Tibial nerve (tissue), 4 donors: ENCODE data around the gene SAA1. TPM values are rescaled to one million over a fixed set of nuclear protein-coding genes. Genes with fewer than 3 reads are reported as not detected.

ENCODE experiments used
- DNase-seq, 2 donors: peaks; one replicate each; pipeline ENCODE4 v3.0.0-alpha.2; 2019; ENCODE audit warnings: low spot score in 2 of 2
- H3K27ac ChIP-seq, 4 donors: fragments of 200-600 bp; sonication (generic) in 3 of 4; one replicate each; pipeline ENCODE4 v1.5.1; 2017 to 2019; ENCODE audit warnings: mild to moderate bottlenecking in 1 of 4
- H3K27me3 ChIP-seq, 2 donors: fragments of 200-600 bp; sonication (generic) in 1 of 2; one replicate each; pipeline versions ENCODE4 v1.5.1 to v1.6.0; 2017 to 2019
- H3K36me3 ChIP-seq, 3 donors: fragments of 200-600 bp; sonication (generic); one replicate each; pipeline ENCODE4 v1.5.1; 2018 to 2019
- H3K4me1 ChIP-seq, 4 donors: fragments of 200-600 bp; sonication (generic) in 3 of 4; one replicate each; pipeline ENCODE4 v1.5.1; 2017 to 2019
- H3K4me3 ChIP-seq, 4 donors: fragments of 200-600 bp; sonication (generic) in 3 of 4; one replicate each; pipeline ENCODE4 v1.5.1; 2017 to 2019; ENCODE audit warnings: mild to moderate bottlenecking in 1 of 4, moderate library complexity in 1 of 4
- H3K9me3 ChIP-seq, 4 donors: fragments of 200-600 bp; sonication (generic) in 3 of 4; one replicate each; pipeline ENCODE4 v1.5.1; 2017 to 2019
- CTCF ChIP-seq, 5 experiments: fragments of 200-600 bp in 3 of 5; fragments of 450-650 bp in 2 of 5; sonication (generic) in 3 of 5; IDR thresholded peaks; one replicate each; pipeline ENCODE4 v1.5.1; 2016 to 2019; ENCODE audit warnings: antibody characterized with exemption in 5 of 5, mild to moderate bottlenecking in 3 of 5, moderate library complexity in 2 of 5
- EP300 ChIP-seq, 2 donors: sonication (generic); formaldehyde crosslinking; IDR thresholded peaks; one replicate each; pipeline ENCODE4 v1.6.1; 2017; ENCODE audit warnings: antibody characterized with exemption in 2 of 2, mild to moderate bottlenecking in 1 of 2
- POLR2A ChIP-seq, 2 donors: fragments of 450-650 bp; IDR thresholded peaks; one replicate each; pipeline ENCODE4 v1.6.1; 2017; ENCODE audit warnings: antibody characterized with exemption in 2 of 2, mild to moderate bottlenecking in 2 of 2, moderate library complexity in 2 of 2
- WGBS, 2 donors: methylation state at CpG; one replicate each; pipeline ENCODE4 v1.1.5; 2018; 5-methylcytosine and 5-hydroxymethylcytosine counted together
- total RNA-seq, 4 donors: library from RNA; depleted of rRNA; stranded (reverse); fragments of >200 nt; gene quantifications; one replicate each; pipeline ENCODE4 v1.1.0, GENCODE V29; 2016

SAA1 gene
- total RNA-seq, 4 donors from 2014 or later, result 7.8 to 58.8 (median 16.6) TPM

DNA sequence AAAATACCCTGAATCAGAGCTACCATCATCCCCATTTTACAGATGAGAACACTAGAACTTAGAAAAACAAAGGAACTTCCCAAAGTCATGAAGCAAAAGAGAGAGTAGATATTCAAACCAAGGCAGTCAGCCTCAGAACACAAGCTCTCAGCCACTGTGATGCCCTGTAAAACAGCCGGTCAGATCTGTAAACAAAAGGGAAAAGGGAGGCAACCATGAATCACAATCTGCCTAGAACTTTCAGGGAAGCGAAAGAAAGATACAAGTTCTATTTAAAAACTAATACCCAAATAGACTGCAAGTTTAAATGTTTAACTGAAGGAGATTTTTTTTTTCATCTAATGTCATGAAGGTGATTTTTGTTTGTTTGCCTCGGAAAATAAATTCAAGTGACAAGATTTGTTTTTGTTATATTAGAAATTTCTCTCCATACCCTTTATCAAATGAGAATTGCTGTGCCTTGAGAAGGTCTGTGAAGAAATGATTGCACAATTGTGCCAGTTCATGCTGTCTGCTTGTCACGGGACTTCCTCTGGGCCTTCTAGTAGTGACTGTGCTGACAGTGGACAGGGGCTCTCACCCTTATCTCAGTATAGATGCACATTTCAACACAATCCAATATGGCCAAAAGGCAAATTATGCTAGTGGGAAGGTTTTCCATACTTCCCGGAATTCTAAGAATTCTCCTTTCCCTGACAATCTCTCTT lies 11.7 kb downstream of the SAA1 start:
- no peaks in the 10 kb centered on the region for H3K9me3 ChIP-seq
- peaks cover 0 to 81% (median 0%) of the 10 kb centered on the region in 3 donors for H3K36me3 ChIP-seq
- no peak overlapping the region for H3K4me3 ChIP-seq
- 84 to 87% methylated on average over 5 of the region's 5 CpGs for WGBS, 2 donors
- peak overlapping the region in 2 of 4 donors; percentile 52 to 59 for H3K27ac ChIP-seq
- peaks cover 0 to 5% (median 0%) of the 10 kb centered on the region in 4 donors for H3K4me1 ChIP-seq
- DNase-seq, result peak in 1 of 2 donors; percentile 60
- TF ChIP-seq CTCF (IDR thresholded peaks at IDR 0.05) (no peak), POLR2A (IDR thresholded peaks at IDR 0.05) (no peak), EP300 (IDR thresholded peaks at IDR 0.05) (peak in 1 of 2 donors; percentile 65)
- no peaks in the 10 kb centered on the region for H3K27me3 ChIP-seq

DNA sequence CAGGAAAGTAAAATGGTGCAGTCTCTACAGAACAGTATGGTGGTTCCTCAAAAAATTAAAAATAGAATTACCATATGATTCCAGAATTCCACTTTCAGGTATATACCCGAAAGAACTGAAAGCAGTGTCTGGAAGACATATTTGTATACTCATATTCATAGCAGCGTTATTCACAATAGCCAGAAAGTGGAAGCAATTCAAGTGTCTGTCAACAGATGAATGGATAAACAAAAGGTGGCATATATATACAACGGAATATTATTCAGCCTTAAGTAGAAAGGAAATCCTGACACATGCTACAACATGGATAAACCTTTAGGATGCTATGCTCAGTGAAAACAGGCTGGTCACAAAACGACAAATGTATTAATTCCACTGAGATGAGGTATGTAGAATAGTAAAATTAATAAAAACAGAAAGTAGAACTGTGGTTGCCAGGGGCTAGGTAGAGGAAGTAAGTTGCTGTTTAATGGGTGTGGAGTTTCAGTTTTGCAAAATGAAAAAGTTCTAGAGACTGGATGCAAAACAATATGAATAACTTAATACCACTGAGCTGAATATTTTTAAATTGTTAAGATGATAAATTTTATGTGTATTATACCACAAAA lies 14.5 kb downstream of the SAA1 start:
- 83% methylated on average over 4 of the region's 4 CpGs for WGBS, 2 donors
- H3K36me3 ChIP-seq, result peaks cover 0 to 95% (median 0%) of the 10 kb centered on the region in 3 donors
- DNase-seq, result no peak

DNA sequence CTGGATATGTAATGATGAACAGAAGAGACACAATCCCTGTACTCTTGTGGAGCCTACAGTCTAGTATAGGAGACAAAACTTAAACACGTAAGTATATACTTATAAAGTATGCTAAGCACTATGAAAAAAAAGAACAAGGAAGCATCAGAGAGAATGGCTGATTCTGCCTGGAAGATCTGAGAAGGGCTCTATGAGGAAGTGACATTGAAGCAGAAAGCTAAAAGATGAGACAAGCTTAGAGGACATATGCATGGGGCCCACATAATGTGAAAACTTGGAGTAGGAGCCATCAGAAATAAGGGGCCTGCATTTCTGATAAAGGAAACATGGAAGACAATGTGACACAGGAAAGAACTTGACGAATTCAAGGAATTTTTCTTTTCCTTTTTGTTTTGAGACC lies 16.6 kb downstream of the SAA1 start:
- Histone ChIP-seq H3K27me3 (no peaks in the 10 kb centered on the region), H3K4me1 (peaks cover 0 to 5% (median 0%) of the 10 kb centered on the region in 4 donors), H3K9me3 (no peaks in the 10 kb centered on the region), H3K36me3 (peaks cover 0 to 96% (median 0%) of the 10 kb centered on the region in 3 donors), H3K27ac (no peak overlapping the region), H3K4me3 (no peak overlapping the region)
- no peak for DNase-seq
- TF ChIP-seq POLR2A (IDR thresholded peaks at IDR 0.05) (no peak), EP300 (IDR thresholded peaks at IDR 0.05) (no peak), CTCF (IDR thresholded peaks at IDR 0.05) (no peak)
- WGBS, 2 donors, result 84 to 86% methylated on average over 2 of the region's 2 CpGs

More for the DNA sequence above, 14.5 kb downstream of the SAA1 start:
- TF ChIP-seq CTCF (IDR thresholded peaks at IDR 0.05), result no peak
- TF ChIP-seq EP300 (IDR thresholded peaks at IDR 0.05), result no peak
- TF ChIP-seq POLR2A (IDR thresholded peaks at IDR 0.05), result no peak
- H3K27me3 ChIP-seq, result no peaks in the 10 kb centered on the region
- no peak overlapping the region for H3K4me3 ChIP-seq
- H3K4me1 ChIP-seq, result peaks cover 0 to 5% (median 0%) of the 10 kb centered on the region in 4 donors
- H3K9me3 ChIP-seq, result no peaks in the 10 kb centered on the region
- peak overlapping the region in 2 of 4 donors; percentile 22 to 29 for H3K27ac ChIP-seq

DNA sequence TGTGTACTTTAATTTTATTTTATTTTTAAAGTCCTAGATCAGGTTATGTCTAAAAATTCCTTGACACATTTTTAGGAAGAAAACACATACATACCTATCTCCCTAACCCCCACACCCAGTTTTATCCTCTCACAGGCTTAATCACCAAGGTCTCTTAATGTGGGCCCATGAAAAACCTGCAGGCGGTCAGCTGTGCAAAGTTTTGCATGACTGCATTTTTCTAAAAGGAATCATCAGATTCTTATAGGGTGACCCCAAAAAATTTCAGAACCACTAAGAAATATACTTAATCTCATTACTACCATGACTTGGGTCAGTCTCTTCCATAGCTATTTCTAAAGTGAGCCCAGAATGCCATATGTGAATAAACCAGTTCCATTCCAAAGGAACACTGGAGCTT lies 19.8 kb downstream of the SAA1 start:
- no peaks in the 10 kb centered on the region for H3K9me3 ChIP-seq
- no peak for DNase-seq
- H3K4me3 ChIP-seq, result no peak overlapping the region
- H3K36me3 ChIP-seq, result peaks cover 0 to 98% (median 0%) of the 10 kb centered on the region in 3 donors
- 97 to 100% methylated on average over 1 of the region's 1 CpG for WGBS, 2 donors
- no peaks in the 10 kb centered on the region for H3K27me3 ChIP-seq
- H3K27ac ChIP-seq, result no peak overlapping the region
- no peak for TF ChIP-seq POLR2A (IDR thresholded peaks at IDR 0.05)
- no peak for TF ChIP-seq CTCF (IDR thresholded peaks at IDR 0.05)
- no peak for TF ChIP-seq EP300 (IDR thresholded peaks at IDR 0.05)
- H3K4me1 ChIP-seq, result no peaks in the 10 kb centered on the region

GRCh38 chr11:18288911-18289310 lies 22.8 kb downstream of the SAA1 start:
- peaks cover 0 to 98% (median 0%) of the 10 kb centered on the region in 3 donors for H3K36me3 ChIP-seq
- WGBS, 2 donors, result 85 to 91% methylated on average over 4 of the region's 4 CpGs
- no peaks in the 10 kb centered on the region for H3K27me3 ChIP-seq
- no peak overlapping the region for H3K27ac ChIP-seq
- no peaks in the 10 kb centered on the region for H3K4me1 ChIP-seq
- no peak overlapping the region for H3K4me3 ChIP-seq
- no peaks in the 10 kb centered on the region for H3K9me3 ChIP-seq
- TF ChIP-seq CTCF (IDR thresholded peaks at IDR 0.05) (no peak), EP300 (IDR thresholded peaks at IDR 0.05) (no peak)
- DNase-seq, result no peak
